ENCODE data around the gene LYRM9.

Gene LYRM9

DNA sequence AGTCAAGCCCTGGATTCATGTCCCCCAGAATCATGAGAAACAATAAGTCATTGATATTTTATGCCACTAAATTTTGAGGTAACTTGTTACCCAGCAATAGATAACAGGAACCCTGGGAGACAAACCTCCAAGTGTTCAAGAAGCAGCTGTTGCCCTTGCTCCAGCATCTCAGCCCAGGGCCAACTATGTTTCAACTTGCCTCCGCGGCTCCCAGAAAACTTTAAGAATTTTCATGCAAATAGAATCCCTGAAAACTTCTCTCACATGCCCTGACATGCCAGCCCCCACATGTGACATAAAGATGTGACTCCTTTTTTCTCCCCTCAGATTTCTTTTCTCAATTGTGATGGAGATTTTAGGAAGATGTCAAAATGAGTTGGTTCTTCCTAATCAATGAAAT, 22.8 kb downstream of the LYRM9 start:
- in situ Hi-C loops (cut with HindIII; ENCODE audit: low sequenced_read_pairs) = no loop called here
- TF ChIP-seq, protein P1, sequence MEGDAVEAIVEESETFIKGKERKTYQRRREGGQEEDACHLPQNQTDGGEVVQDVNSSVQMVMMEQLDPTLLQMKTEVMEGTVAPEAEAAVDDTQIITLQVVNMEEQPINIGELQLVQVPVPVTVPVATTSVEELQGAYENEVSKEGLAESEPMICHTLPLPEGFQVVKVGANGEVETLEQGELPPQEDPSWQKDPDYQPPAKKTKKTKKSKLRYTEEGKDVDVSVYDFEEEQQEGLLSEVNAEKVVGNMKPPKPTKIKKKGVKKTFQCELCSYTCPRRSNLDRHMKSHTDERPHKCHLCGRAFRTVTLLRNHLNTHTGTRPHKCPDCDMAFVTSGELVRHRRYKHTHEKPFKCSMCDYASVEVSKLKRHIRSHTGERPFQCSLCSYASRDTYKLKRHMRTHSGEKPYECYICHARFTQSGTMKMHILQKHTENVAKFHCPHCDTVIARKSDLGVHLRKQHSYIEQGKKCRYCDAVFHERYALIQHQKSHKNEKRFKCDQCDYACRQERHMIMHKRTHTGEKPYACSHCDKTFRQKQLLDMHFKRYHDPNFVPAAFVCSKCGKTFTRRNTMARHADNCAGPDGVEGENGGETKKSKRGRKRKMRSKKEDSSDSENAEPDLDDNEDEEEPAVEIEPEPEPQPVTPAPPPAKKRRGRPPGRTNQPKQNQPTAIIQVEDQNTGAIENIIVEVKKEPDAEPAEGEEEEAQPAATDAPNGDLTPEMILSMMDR (IDR thresholded peaks at IDR 0.05; ENCODE audit: low read depth, low read length) = no peak
- DNase-seq (ENCODE audit: low read depth, low spot score) = no peak
- H3K4me3 ChIP-seq (ENCODE audit: low read depth, low read length) = no peak overlapping the region

DNA sequence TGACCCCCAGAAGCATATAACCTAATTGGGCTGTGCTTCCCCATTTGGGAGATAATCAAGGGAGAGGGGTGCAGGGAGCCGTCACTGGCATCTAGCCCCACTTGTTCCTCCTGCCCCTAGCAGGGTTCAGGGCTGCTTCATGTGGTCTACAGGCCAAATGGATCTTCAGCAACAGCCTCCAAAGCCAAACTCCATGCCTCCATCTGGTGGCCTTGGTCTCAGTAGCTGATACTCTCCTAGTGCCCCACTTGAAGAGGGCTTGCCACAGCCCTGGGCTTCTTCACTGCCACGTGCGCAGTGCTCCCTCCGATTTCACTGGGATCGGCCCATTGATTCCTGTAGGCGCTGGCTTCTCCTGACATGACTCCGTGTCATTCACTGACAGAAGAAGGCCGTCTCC, 24.6 kb downstream of the LYRM9 start:
- no peak for DNase-seq (ENCODE audit: low read depth, low spot score)
- TF ChIP-seq, protein P1 (IDR thresholded peaks at IDR 0.05; ENCODE audit: low read depth, low read length) = no peak
- no peak overlapping the region for H3K4me3 ChIP-seq (ENCODE audit: low read depth, low read length)
- in situ Hi-C loops (cut with HindIII; ENCODE audit: low sequenced_read_pairs) = no loop called here

DNA sequence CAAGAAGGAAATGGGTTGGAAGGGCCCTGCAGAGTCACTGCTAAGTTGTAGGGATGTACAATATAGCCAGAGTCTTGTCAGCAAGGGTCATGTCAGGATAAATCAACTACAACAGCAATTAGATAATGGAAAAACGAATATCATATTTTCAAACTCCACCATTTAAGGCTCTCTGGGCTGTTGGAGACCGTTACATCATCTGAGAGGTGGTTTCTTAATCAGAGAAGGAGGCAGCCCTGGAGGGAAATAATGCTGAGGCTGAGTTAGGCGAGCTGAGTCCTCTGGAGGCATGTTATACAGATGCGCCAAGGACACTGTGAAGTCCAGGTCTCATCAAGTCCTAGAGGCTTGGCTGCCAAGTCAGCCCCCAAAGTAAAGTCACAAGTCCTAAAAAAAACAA, 30.3 kb downstream of the LYRM9 start:
- TF ChIP-seq, protein P1 (IDR thresholded peaks at IDR 0.05; ENCODE audit: low read depth, low read length) = no peak
- no peak for DNase-seq (ENCODE audit: low read depth, low spot score)
- in situ Hi-C loops (cut with HindIII; ENCODE audit: low sequenced_read_pairs) = no loop called here
- no peak overlapping the region for H3K4me3 ChIP-seq (ENCODE audit: low read depth, low read length)

DNA sequence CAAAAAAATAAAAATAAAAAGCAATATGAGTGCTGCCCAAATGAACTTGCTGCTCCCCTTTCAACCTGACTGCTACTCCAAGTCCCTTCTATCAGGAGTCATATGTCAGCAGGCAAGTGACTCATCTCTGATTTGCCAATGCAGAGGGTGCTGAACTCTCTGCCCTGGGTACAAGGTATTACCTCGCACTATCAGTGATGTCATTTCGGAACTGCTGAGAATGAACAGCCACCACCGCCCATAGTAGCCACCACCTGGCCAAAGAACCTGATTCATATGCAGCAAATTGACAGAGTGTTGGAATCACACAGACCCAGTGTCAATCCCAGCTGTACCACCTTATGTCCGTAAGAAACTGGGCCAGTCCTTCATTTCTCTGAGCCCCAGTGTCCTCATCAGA, 31.2 kb downstream of the LYRM9 start:
- in situ Hi-C loops (cut with HindIII; ENCODE audit: low sequenced_read_pairs) = no loop called here
- DNase-seq (ENCODE audit: low read depth, low spot score) = no peak
- no peak overlapping the region for H3K4me3 ChIP-seq (ENCODE audit: low read depth, low read length)
- TF ChIP-seq, protein P1 (IDR thresholded peaks at IDR 0.05; ENCODE audit: low read depth, low read length) = no peak

DNA sequence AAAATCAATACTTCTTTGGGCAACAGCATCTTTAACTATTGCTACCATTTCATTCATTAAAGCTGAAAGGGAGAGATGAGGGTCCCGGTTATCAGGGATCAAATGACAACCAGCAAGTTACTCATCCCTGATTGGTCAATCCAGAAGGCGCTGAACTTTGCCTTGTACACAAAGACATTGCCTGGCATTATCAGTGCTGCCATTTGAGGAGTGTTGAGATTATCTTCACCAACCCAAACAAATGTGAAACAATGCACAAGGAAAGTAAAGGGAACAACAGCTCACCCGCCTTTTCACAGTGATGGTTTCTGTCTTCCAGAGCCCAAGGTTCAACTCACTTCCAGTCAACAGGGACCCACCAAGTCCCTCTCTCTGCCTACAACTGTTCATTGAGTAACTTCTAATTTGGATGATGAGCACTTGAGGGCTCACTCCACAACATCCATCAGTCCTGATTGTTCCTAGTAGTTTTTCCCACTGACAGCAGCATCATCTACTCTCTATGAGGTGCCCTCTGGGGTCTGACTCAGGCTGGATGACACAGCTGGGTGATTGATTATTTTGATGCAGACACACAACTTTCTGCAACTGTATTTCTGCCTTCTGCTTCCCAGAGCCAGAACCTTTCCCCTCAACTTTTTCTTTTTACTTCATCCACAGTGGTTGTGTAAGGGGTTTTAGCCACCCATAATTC, 32.0 kb downstream of the LYRM9 start:
- TF ChIP-seq, protein P1 (IDR thresholded peaks at IDR 0.05; ENCODE audit: low read depth, low read length) = no peak
- DNase-seq (ENCODE audit: low read depth, low spot score) = no peak
- in situ Hi-C loops (cut with HindIII; ENCODE audit: low sequenced_read_pairs) = no loop called here

DNA sequence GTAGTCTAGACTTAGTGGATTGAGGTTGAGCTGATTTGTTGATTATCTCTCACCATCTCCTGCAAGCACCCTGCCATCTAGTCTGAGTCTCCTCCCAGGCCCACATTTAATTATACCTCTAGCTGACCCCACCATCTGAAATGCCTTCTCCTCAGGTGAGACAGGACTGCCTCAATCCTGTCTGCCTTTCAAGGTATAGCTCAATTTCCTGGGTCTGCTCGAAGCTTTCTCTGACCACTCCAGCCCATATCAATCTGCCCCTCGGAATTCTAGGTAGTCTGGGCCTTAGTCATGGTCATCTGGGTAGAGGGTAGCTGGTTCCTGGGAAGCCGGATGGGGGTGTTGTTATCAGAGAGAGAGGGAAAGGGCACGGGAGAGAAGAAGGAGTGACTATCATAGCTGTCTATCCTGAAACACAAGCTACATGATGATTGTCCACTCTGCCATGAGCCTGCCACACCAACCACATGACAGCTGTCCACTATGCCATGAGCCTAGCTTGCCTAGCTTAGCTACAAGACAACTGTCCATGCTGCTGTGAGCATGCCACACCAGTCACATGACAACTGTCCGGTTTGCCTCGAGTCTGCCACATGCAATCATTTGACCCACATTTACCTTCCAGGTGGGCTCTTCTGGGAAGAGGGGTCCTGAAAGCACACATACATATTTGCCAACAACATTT, 34.4 kb downstream of the LYRM9 start:
- TF ChIP-seq, protein P1 (IDR thresholded peaks at IDR 0.05; ENCODE audit: low read depth, low read length) = no peak
- in situ Hi-C loops (cut with HindIII; ENCODE audit: low sequenced_read_pairs) = no loop called here
- no peak for DNase-seq (ENCODE audit: low read depth, low spot score)
- H3K4me3 ChIP-seq (ENCODE audit: low read depth, low read length) = no peak overlapping the region

More for the DNA sequence above, 32.0 kb downstream of the LYRM9 start:
- H3K4me3 ChIP-seq (ENCODE audit: low read depth, low read length) = no peak overlapping the region

All from astrocyte of the spinal cord (primary cell).